Measurements from ENCODE around the gene SNTG2.

Gene SNTG2

GRCh38 chr2:1341404-1342120, 390.9 kb downstream of the SNTG2 start:
- Histone ChIP-seq H3K27me3 (ENCODE audit: control insufficient read depth, insufficient read depth, low read length) (no peaks in the 10 kb centered on the region), H3K9ac (ENCODE audit: low read length) (no peak overlapping the region), H3K36me3 (ENCODE audit: control insufficient read depth, insufficient read depth, low read length) (no peaks in the 10 kb centered on the region), H3K4me3 (ENCODE audit: low read length) (no peak overlapping the region), H3K27ac (ENCODE audit: low read depth, low read length) (no peak overlapping the region), H3K4me1 (ENCODE audit: control insufficient read depth, insufficient read depth, low read length) (no peaks in the 10 kb centered on the region)

GRCh38 chr2:1348789-1349188, 398.1 kb downstream of the SNTG2 start:
- Histone ChIP-seq H3K4me1 (ENCODE audit: control insufficient read depth, insufficient read depth, low read length) (no peaks in the 10 kb centered on the region), H3K4me3 (ENCODE audit: low read length) (no peak overlapping the region), H3K27ac (ENCODE audit: low read depth, low read length) (no peak overlapping the region), H3K36me3 (ENCODE audit: control insufficient read depth, insufficient read depth, low read length) (no peaks in the 10 kb centered on the region), H3K27me3 (ENCODE audit: control insufficient read depth, insufficient read depth, low read length) (no peaks in the 10 kb centered on the region), H3K9ac (ENCODE audit: low read length) (no peak overlapping the region)

GRCh38 chr2:1350111-1350510, 399.5 kb downstream of the SNTG2 start:
- H3K4me3 ChIP-seq (ENCODE audit: low read length) = no peak overlapping the region
- no peaks in the 10 kb centered on the region for H3K4me1 ChIP-seq (ENCODE audit: control insufficient read depth, insufficient read depth, low read length)
- H3K27me3 ChIP-seq (ENCODE audit: control insufficient read depth, insufficient read depth, low read length) = no peaks in the 10 kb centered on the region
- no peaks in the 10 kb centered on the region for H3K36me3 ChIP-seq (ENCODE audit: control insufficient read depth, insufficient read depth, low read length)
- H3K27ac ChIP-seq (ENCODE audit: low read depth, low read length) = no peak overlapping the region
- H3K9ac ChIP-seq (ENCODE audit: low read length) = no peak overlapping the region

GRCh38 chr2:1353124-1353523, 402.5 kb downstream of the SNTG2 start:
- no peaks in the 10 kb centered on the region for H3K36me3 ChIP-seq (ENCODE audit: control insufficient read depth, insufficient read depth, low read length)
- H3K27ac ChIP-seq (ENCODE audit: low read depth, low read length) = no peak overlapping the region
- no peaks in the 10 kb centered on the region for H3K4me1 ChIP-seq (ENCODE audit: control insufficient read depth, insufficient read depth, low read length)
- H3K27me3 ChIP-seq (ENCODE audit: control insufficient read depth, insufficient read depth, low read length) = no peaks in the 10 kb centered on the region
- H3K4me3 ChIP-seq (ENCODE audit: low read length) = no peak overlapping the region
- H3K9ac ChIP-seq (ENCODE audit: low read length) = no peak overlapping the region

GRCh38 chr2:1353543-1353942, 402.9 kb downstream of the SNTG2 start:
- Histone ChIP-seq H3K36me3 (ENCODE audit: control insufficient read depth, insufficient read depth, low read length) (no peaks in the 10 kb centered on the region), H3K27ac (ENCODE audit: low read depth, low read length) (no peak overlapping the region), H3K9ac (ENCODE audit: low read length) (no peak overlapping the region), H3K4me1 (ENCODE audit: control insufficient read depth, insufficient read depth, low read length) (no peaks in the 10 kb centered on the region), H3K27me3 (ENCODE audit: control insufficient read depth, insufficient read depth, low read length) (no peaks in the 10 kb centered on the region), H3K4me3 (ENCODE audit: low read length) (no peak overlapping the region)

GRCh38 chr2:1360144-1360543, 409.5 kb downstream of the SNTG2 start:
- Histone ChIP-seq H3K4me1 (ENCODE audit: control insufficient read depth, insufficient read depth, low read length) (no peaks in the 10 kb centered on the region), H3K36me3 (ENCODE audit: control insufficient read depth, insufficient read depth, low read length) (no peaks in the 10 kb centered on the region), H3K4me3 (ENCODE audit: low read length) (no peak overlapping the region), H3K9ac (ENCODE audit: low read length) (no peak overlapping the region), H3K27me3 (ENCODE audit: control insufficient read depth, insufficient read depth, low read length) (no peaks in the 10 kb centered on the region), H3K27ac (ENCODE audit: low read depth, low read length) (no peak overlapping the region)

- Histone ChIP-seq H3K27ac (ENCODE audit: low read depth, low read length) (no peak overlapping the region), H3K4me3 (ENCODE audit: low read length) (no peak overlapping the region), H3K4me1 (ENCODE audit: control insufficient read depth, insufficient read depth, low read length) (no peaks in the 10 kb centered on the region), H3K9ac (ENCODE audit: low read length) (no peak overlapping the region), H3K36me3 (ENCODE audit: control insufficient read depth, insufficient read depth, low read length) (no peaks in the 10 kb centered on the region), H3K27me3 (ENCODE audit: control insufficient read depth, insufficient read depth, low read length) (no peaks in the 10 kb centered on the region)
These were observed 410.1 kb downstream of the SNTG2 start for GRCh38 chr2:1360557-1361250.

- H3K9ac ChIP-seq (ENCODE audit: low read length) = no peak overlapping the region
- H3K27ac ChIP-seq (ENCODE audit: low read depth, low read length) = no peak overlapping the region
- H3K4me3 ChIP-seq (ENCODE audit: low read length) = no peak overlapping the region
- H3K27me3 ChIP-seq (ENCODE audit: control insufficient read depth, insufficient read depth, low read length) = no peaks in the 10 kb centered on the region
- no peaks in the 10 kb centered on the region for H3K4me1 ChIP-seq (ENCODE audit: control insufficient read depth, insufficient read depth, low read length)
- H3K36me3 ChIP-seq (ENCODE audit: control insufficient read depth, insufficient read depth, low read length) = no peaks in the 10 kb centered on the region
These were observed 412.7 kb downstream of the SNTG2 start for GRCh38 chr2:1363367-1363766.

- Histone ChIP-seq H3K27me3 (ENCODE audit: control insufficient read depth, insufficient read depth, low read length) (no peaks in the 10 kb centered on the region), H3K4me3 (ENCODE audit: low read length) (no peak overlapping the region), H3K36me3 (ENCODE audit: control insufficient read depth, insufficient read depth, low read length) (no peaks in the 10 kb centered on the region), H3K4me1 (ENCODE audit: control insufficient read depth, insufficient read depth, low read length) (no peaks in the 10 kb centered on the region), H3K27ac (ENCODE audit: low read depth, low read length) (no peak overlapping the region), H3K9ac (ENCODE audit: low read length) (no peak overlapping the region)
These were observed 416.0 kb downstream of the SNTG2 start for GRCh38 chr2:1366546-1367134.

- Histone ChIP-seq H3K4me3 (ENCODE audit: low read length) (no peak overlapping the region), H3K27ac (ENCODE audit: low read depth, low read length) (no peak overlapping the region), H3K27me3 (ENCODE audit: control insufficient read depth, insufficient read depth, low read length) (no peaks in the 10 kb centered on the region), H3K4me1 (ENCODE audit: control insufficient read depth, insufficient read depth, low read length) (no peaks in the 10 kb centered on the region), H3K9ac (ENCODE audit: low read length) (no peak overlapping the region), H3K36me3 (ENCODE audit: control insufficient read depth, insufficient read depth, low read length) (no peaks in the 10 kb centered on the region)
These were observed 417.0 kb downstream of the SNTG2 start for GRCh38 chr2:1367601-1368000.

GRCh38 chr2:1369905-1370304, 419.3 kb downstream of the SNTG2 start:
- no peak overlapping the region for H3K27ac ChIP-seq (ENCODE audit: low read depth, low read length)
- H3K9ac ChIP-seq (ENCODE audit: low read length) = no peak overlapping the region
- no peaks in the 10 kb centered on the region for H3K27me3 ChIP-seq (ENCODE audit: control insufficient read depth, insufficient read depth, low read length)
- no peaks in the 10 kb centered on the region for H3K4me1 ChIP-seq (ENCODE audit: control insufficient read depth, insufficient read depth, low read length)
- no peak overlapping the region for H3K4me3 ChIP-seq (ENCODE audit: low read length)
- no peaks in the 10 kb centered on the region for H3K36me3 ChIP-seq (ENCODE audit: control insufficient read depth, insufficient read depth, low read length)

- Histone ChIP-seq H3K4me1 (ENCODE audit: control insufficient read depth, insufficient read depth, low read length) (no peaks in the 10 kb centered on the region), H3K27ac (ENCODE audit: low read depth, low read length) (no peak overlapping the region), H3K36me3 (ENCODE audit: control insufficient read depth, insufficient read depth, low read length) (no peaks in the 10 kb centered on the region), H3K4me3 (ENCODE audit: low read length) (no peak overlapping the region), H3K9ac (ENCODE audit: low read length) (no peak overlapping the region), H3K27me3 (ENCODE audit: control insufficient read depth, insufficient read depth, low read length) (no peaks in the 10 kb centered on the region)
These were observed 419.8 kb downstream of the SNTG2 start for GRCh38 chr2:1370461-1370860.

GRCh38 chr2:1371082-1371481, 420.4 kb downstream of the SNTG2 start:
- Histone ChIP-seq H3K27ac (ENCODE audit: low read depth, low read length) (no peak overlapping the region), H3K27me3 (ENCODE audit: control insufficient read depth, insufficient read depth, low read length) (no peaks in the 10 kb centered on the region), H3K36me3 (ENCODE audit: control insufficient read depth, insufficient read depth, low read length) (no peaks in the 10 kb centered on the region), H3K4me3 (ENCODE audit: low read length) (no peak overlapping the region), H3K9ac (ENCODE audit: low read length) (no peak overlapping the region), H3K4me1 (ENCODE audit: control insufficient read depth, insufficient read depth, low read length) (no peaks in the 10 kb centered on the region)

Measured in rectal smooth muscle tissue (tissue), 1 donor.